ENCODE results near the gene IGF2R. TPM values are rescaled to one million over a fixed set of nuclear protein-coding genes. Genes with fewer than 3 reads are reported as not detected.

Gene IGF2R
- total RNA-seq, 4 donors from 2014 or later, result 38.2 to 56.1 (median 52.0) TPM

GRCh38 chr6:160068346-160068745, 99.5 kb downstream of the IGF2R start:
- Histone ChIP-seq H3K36me3 (peaks cover 38 to 100% (median 54%) of the 10 kb centered on the region in 3 donors), H3K4me1 (no peaks in the 10 kb centered on the region), H3K9me3 (no peaks in the 10 kb centered on the region), H3K4me3 (no peak overlapping the region), H3K27ac (no peak overlapping the region), H3K27me3 (no peaks in the 10 kb centered on the region)
- no peak for DNase-seq
- intact Hi-C loops (cut with DNase I), result no loop called here
- 67 to 86% methylated on average over 3 to 4 of the region's 7 CpGs for WGBS, 2 donors
- TF ChIP-seq, protein P1, sequence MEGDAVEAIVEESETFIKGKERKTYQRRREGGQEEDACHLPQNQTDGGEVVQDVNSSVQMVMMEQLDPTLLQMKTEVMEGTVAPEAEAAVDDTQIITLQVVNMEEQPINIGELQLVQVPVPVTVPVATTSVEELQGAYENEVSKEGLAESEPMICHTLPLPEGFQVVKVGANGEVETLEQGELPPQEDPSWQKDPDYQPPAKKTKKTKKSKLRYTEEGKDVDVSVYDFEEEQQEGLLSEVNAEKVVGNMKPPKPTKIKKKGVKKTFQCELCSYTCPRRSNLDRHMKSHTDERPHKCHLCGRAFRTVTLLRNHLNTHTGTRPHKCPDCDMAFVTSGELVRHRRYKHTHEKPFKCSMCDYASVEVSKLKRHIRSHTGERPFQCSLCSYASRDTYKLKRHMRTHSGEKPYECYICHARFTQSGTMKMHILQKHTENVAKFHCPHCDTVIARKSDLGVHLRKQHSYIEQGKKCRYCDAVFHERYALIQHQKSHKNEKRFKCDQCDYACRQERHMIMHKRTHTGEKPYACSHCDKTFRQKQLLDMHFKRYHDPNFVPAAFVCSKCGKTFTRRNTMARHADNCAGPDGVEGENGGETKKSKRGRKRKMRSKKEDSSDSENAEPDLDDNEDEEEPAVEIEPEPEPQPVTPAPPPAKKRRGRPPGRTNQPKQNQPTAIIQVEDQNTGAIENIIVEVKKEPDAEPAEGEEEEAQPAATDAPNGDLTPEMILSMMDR (IDR thresholded peaks at IDR 0.05), result no peak
- no peak for TF ChIP-seq POLR2A (IDR thresholded peaks at IDR 0.05)

GRCh38 chr6:160069050-160069454, 100.2 kb downstream of the IGF2R start:
- Histone ChIP-seq H3K4me3 (no peak overlapping the region), H3K4me1 (no peaks in the 10 kb centered on the region), H3K27me3 (no peaks in the 10 kb centered on the region), H3K9me3 (no peaks in the 10 kb centered on the region), H3K27ac (no peak overlapping the region), H3K36me3 (peaks cover 33 to 100% (median 54%) of the 10 kb centered on the region in 3 donors)
- TF ChIP-seq POLR2A (IDR thresholded peaks at IDR 0.05), result no peak
- 66 to 76% methylated on average over 7 to 9 of the region's 9 CpGs for WGBS, 2 donors
- intact Hi-C loops (cut with DNase I), result no loop called here
- no peak for DNase-seq

- 90 to 94% methylated on average over 7 of the region's 7 CpGs for WGBS, 2 donors
- Histone ChIP-seq H3K27me3 (no peaks in the 10 kb centered on the region), H3K4me3 (no peak overlapping the region), H3K9me3 (no peaks in the 10 kb centered on the region), H3K36me3 (peaks cover 29 to 100% (median 54%) of the 10 kb centered on the region in 3 donors), H3K27ac (no peak overlapping the region), H3K4me1 (no peaks in the 10 kb centered on the region)
- intact Hi-C loops (cut with DNase I), result no loop called here
- DNase-seq, result no peak
- TF ChIP-seq, protein P1 (IDR thresholded peaks at IDR 0.05), result no peak
- no peak for TF ChIP-seq POLR2A (IDR thresholded peaks at IDR 0.05)
These were observed 100.6 kb downstream of the IGF2R start for GRCh38 chr6:160069459-160069858.

DNA sequence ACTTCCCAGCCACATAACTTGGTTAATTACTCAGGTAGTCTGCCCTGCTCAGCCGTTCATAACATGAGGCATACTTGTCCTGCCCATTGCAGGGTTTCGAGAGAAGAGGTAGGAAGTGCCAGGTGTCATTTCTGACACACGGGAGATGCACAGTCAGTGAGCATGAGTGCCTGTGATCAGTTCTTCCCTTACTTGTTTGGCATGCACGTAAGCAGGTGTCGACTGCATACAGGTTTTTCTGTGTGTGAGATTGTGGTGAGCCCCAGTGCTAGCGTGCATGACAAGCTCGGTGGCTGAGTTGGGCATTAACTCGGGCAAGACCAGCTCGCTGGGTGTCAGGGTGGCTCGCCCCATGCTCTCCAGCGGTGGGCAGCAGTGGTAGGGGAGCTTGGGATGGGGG, 101.5 kb downstream of the IGF2R start:
- Histone ChIP-seq H3K36me3 (peaks cover 21 to 100% (median 48%) of the 10 kb centered on the region in 3 donors), H3K4me3 (no peak overlapping the region), H3K4me1 (no peaks in the 10 kb centered on the region), H3K27me3 (no peaks in the 10 kb centered on the region), H3K9me3 (no peaks in the 10 kb centered on the region), H3K27ac (no peak overlapping the region)
- TF ChIP-seq, protein P1 (IDR thresholded peaks at IDR 0.05), result no peak
- no peak for TF ChIP-seq POLR2A (IDR thresholded peaks at IDR 0.05)
- WGBS, 2 donors, result 95 to 100% methylated on average over 2 to 6 of the region's 11 CpGs
- intact Hi-C loops (cut with DNase I), result no loop called here
- DNase-seq, result no peak

DNA sequence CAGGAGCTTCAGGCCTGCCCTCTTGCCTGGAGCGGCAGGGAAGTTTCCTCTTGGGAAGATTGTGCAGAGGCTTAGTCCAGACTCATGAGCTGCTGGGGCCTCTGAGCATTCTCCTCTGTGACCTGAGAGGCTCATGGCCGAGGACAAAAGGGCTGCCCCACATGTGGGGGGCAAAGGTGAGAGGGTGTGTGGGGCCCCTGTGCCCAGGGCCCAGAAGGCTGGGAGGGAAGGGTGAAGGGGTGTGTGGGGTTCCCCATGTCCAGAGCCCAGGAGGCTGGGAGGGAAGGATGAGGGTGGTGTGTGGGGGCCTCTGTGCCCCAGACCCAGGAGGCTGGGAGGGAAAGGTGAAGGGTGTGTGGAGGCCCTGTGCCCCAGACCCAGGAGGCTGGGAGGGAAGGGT, 101.9 kb downstream of the IGF2R start:
- peaks cover 21 to 100% (median 48%) of the 10 kb centered on the region in 3 donors for H3K36me3 ChIP-seq
- WGBS, 2 donors, result 100% methylated on average over 1 of the region's 2 CpGs

More for the DNA sequence above, 101.9 kb downstream of the IGF2R start:
- no peak overlapping the region for H3K27ac ChIP-seq
- H3K9me3 ChIP-seq, result no peaks in the 10 kb centered on the region
- H3K27me3 ChIP-seq, result no peaks in the 10 kb centered on the region
- no peak overlapping the region for H3K4me3 ChIP-seq
- TF ChIP-seq, protein P1 (IDR thresholded peaks at IDR 0.05), result no peak
- no peak for TF ChIP-seq POLR2A (IDR thresholded peaks at IDR 0.05)
- intact Hi-C loops (cut with DNase I), result no loop called here
- H3K4me1 ChIP-seq, result no peaks in the 10 kb centered on the region
- no peak for DNase-seq

All from esophagus squamous epithelium (tissue), 5 donors.